GM19372 (cell line): ENCODE results near the gene CFAP92.

Experiments
- ATAC-seq: cut with Tn5 transposase; IDR thresholded peaks from one replicate; pipeline ENCODE4 v1.9.1; 2021; ENCODE audit warnings: mild to moderate bottlenecking, low read depth, moderate library complexity; ENCODE audit not compliant: unreplicated experiment

CFAP92 gene

DNA sequence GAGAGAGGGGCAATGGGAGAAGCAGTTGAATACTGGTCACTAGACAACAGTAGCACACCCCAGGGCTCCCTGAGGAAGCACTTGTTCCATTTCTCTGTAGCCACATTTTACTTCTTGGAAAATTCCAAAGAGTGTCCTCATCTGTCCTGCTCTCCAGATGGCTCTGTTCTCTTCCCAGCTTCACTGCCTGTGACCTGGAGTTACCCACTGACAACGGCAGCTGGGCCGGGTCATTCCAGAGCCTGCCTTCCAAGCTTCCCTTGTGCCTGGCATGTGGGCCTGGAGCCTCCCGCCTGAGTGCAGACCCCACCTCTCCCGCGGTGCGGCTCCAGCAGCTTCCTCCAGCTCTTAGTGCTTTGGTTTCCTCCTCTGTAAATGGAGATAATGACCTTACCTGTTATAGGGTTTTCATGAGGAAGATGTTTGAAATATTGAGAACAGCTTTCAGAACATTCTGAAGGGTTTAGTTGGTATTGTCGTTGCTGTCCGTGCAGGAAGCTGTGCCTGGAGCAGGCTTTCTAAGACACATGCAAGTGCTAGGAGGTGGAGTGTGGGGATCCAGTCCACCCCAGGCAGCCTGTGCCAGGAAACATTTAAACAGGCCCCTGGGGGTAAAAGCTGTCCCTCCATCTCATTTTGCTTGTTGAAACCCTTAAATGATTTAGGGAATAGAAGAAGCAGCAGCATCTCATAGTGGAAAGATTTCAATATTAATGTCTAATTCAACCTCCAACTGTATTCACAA, 32.0 kb upstream of the CFAP92 start:
- no peak for ATAC-seq

DNA sequence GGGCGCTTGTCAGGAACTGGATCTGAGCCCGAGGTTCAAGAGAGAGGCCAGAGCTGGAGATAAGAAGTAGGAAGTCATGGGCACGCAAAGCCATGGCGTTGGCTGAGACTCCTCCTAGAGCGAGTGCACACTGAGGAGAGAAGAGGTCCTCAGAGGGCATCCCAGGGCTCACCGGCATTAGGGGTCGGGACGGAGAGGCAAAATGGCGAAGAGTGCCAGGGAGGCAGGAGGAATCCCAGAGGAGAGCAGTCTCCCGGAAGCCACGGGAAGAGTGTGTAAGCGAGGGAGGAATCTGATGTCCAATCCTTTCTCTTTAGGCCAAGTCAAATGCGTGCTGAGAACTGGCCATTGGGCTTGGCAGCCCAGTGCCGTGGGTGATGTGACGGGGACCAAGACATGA, 31.2 kb upstream of the CFAP92 start:
- no peak for ATAC-seq

DNA sequence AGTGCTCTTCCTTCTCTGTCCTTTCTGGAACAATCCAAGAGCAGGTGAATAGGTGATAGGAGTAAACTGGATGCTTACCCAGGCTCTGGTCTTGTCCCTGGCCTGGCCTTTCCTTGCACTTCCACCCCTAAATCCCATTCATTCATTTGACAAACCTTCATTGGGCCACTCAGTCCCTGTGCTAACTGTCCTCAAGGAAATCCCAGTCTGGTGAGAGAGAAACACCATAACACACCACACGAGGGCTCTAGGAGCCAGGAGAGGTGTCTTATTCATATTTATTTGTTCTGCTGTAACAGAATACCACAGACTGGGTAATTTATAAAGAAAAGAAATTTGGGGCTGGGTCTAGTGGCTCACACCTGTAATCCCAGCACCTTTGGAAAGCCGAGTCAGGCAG, 30.0 kb upstream of the CFAP92 start:
- ATAC-seq, result no peak

DNA sequence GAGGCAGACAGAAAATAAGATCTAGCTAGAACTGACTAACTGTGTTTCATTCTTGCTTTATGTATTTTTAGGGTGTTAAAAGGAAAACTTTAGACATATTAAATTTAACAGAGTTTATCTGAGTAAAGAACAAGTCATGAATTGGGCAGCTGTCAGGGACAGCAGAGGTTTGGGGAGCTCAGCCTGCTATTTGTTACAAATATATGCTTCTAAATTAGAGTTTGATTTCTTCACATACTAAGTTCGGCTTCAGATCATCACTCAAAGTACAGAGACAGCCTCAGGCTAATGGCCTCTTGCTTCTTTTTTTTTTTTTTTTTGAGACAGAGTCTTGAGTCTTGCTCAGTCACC, 29.1 kb upstream of the CFAP92 start:
- ATAC-seq, result no peak

DNA sequence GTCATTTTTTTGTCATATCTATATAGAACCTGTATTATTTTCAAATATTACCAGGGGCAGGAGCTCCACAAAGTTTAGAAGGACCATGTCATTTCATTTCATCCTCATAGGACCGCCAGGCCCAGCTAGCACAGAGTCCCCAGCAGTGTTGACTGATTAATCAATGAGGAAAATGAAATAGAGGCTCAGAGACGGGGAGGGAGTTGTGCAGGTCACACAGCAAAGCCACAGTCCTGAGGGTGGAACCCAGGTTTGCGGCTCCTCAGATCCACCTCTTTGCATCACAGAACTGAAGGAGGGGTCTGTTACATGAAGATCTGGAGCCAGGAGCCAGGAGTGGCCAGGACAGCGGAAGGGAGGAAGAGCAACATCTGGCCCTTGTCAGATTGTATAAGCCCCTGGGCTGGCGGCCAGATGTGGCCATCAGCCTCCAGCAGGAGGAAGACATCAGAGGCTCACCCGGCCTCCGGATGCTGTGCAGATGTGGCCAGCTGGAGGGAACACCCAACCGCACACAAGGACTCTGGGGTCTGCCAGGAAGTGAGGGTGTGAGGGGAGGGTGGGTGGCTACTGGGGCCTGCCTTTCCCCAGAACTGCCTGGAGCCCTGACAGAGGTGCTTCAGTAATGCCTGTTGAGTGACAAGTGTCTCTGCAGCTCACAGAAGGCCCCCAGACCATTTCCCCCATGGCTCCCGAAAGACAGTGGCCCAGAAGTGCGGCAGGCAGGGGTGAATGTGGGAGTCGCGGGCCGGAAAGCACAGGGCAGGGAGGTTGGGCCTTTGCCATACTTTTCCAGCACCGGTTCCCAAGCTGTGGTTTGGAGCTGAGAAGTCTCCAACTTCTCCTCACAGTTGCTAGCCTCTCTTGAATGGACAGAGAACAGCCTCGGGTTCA, 28.5 kb upstream of the CFAP92 start:
- ATAC-seq, result no peak

DNA sequence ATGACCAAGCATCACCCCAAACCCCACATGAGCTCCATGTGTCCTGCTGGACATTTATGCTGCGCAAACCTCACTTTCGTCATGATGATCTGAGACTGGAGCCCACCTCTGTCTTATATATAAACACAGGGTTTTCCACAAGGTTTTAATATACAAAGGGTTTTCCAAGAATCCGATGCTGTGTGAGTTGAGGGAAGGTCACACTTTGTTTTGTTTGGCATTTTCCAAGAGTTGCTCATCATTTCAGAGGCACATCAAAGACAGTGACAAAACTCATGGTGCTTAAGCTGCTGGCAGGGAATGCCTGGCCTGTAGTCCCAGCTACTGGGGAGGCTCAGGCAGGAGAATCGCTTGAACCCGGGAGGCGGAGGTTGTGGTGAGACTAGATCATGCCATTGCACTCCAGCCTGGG, 27.3 kb upstream of the CFAP92 start:
- no peak for ATAC-seq

DNA sequence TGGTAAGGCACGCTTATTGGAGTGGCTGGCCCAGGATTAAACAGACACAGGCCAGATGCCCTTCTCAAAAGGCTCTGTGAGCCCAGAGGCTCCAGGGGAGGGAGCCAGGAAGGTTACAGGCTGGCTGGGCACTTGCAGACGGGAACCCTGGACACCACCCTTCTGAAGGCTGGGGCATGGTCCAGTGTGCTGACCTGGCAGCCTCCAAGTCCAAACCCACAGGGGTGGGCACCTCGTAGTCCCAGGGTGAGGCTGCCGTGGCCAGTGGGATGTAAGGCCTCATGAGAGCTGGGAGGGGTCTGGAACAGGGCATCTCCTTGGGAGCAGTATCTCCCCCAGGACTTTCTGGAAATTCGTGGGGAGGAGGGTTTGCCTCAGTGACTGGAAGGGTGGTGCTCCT, 26.8 kb upstream of the CFAP92 start:
- no peak for ATAC-seq

DNA sequence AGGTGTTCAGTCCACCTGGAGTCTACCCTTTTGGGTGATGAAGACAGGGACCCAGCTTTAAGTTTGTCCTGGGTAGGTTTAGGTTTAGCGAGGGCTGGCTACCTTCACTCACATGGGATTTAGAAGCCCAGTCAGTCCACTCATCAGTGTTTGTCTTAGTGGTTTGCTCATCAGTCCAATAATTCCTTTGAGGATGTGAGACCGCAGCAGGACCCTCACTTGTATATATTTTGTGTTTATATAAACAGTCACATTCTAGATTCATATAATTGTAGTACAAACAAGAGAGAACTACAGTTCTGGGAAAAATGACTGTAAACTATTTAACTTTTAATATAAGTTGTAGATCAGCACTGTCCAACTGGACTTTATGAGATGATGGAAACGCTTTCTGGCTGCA, 25.4 kb upstream of the CFAP92 start:
- ATAC-seq, result no peak

DNA sequence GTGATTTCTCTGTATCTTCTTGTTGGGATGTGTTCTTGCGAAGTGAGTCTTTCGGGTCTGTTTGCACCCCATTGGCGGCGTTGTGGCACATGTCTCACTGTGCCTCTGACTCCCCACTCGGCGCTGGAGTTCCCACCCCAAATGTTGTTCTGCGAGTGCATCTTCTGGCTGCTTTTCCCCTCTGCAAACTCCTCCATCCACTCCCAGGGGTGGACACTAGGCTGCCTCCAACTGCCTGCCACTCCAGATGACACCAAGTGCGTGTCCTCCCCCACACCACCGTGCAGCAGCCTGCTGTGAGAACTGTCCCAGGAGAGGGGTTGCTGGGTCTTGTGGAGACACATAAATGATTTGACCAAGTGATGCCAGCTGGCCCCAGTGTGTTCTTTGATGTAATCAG, 24.9 kb upstream of the CFAP92 start:
- ATAC-seq, result no peak

DNA sequence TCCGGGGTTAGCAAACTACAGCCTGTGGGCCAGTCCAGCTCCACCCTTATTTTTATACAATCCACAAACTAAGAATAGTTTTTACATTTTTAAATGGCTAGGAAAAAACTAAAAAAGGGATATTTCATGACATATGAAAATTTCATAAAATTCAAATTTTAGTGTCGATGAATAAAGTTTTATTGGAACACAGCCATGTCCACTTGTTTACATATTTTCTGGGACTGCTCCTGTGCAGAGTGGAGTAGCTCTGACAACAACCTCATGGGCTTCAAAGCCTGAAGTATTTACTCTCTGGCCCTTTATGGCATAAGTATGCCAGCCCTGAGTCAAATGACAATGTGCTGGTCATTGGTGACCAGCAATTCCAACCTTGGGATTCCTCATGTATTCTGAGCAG, 24.4 kb upstream of the CFAP92 start:
- no peak for ATAC-seq

DNA sequence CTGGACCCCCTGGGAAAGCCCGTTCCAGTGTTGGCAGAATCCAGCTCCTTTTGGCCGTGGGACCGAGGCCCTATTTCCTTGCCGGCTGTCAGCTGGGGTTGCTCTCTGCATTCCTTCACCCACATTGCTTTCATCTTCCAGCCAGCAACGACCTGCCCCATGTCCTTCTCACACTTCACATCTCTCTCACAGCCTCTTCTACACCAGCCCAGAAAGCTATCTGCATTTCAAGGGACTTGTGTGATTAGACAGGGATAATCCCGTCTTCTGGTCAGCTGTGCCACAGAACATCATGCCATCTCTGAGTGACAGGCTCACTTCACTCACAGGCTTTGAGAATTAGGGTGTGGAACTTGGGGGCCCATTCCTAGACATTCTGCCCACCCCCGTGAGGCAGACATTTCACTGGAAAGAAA, 23.6 kb upstream of the CFAP92 start:
- ATAC-seq, result no peak

DNA sequence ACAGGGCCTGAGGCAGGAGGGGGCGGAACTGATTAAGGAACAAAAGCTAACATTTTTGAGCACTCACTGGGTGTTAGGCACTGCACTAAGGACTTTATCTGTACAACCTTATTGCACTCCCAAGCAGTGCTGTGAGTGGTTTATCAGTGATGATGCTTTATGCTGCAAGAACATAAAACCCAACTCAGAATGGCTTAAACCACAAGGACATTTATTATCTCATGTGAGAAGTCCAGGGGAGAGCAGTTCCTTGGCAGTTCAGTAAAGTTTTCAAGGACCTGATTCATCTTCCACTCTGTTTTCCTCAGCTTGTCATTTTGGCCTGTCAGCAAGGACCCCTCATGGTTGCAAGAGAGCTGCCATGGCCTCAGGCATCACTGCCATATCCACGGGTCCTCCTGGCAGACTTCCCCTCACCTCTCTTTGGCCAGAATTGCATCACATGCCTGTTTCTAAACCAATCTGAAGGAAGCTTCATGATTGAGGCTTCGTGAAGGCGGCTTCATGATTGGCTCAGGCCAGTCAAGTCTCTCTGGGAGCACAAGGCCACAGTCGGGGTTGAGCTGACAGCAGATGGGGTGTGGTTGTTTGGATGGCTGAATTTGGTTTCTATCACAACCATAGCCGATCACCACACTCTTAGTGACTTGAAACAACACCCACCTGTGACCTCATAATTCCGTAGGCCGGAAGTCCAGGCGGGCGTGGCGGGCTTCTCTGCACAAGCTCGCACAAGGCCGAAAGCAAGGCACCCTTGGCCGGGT, 23.0 kb upstream of the CFAP92 start:
- peak; percentile 53 for ATAC-seq

DNA sequence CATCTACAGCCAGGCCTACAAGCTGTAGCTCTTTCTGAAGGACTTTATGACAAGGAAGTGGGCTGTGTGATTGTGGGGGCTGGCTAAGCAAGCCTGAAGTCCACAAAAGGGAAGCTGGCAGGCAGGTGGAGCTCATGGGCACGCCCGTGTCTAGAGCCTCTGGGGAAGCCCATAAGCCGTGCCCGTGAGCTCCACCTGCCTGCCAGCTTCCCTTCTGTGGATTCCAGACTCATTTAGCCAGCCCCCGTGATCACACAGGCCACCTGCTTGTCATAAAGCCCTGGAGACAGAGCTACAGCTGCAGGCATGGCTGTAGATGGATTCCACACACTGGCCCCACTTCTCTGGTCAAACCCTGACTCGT, 22.5 kb upstream of the CFAP92 start:
- ATAC-seq, result no peak

DNA sequence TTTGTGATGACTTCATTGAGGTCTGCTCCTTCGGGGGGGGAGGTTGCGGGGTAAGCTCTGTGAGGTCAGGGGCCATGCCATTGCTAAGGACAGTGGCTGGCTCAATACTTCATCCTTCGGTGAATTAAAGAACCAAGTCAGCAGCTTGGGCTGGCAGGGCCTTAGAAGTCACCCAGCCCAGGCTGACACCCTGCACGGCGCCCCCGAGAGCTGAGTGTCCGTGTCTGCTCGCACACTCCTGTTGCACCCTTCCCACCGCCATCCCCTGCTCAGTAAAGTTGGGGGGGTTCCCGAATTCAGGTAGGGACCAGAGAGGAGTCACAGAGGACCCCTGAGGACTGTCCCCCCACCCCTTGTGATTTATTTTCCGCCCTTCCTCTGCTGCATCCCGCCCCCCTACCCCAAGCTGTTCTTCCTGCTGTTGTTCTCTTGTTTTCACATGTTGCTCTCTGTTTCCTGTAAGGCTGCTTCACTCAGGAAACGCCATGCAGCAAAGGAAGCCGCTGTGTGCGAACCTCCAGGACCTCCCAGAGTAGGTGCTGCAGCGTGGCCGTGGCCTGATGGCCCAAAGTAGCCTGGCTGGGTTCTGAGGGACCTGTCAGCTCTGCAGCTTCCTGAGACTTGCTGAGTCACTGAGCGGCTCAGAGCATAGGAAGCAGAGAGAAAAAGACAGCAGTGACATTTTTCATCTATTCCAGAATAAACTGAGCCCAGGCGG, 21.7 kb upstream of the CFAP92 start:
- no peak for ATAC-seq

DNA sequence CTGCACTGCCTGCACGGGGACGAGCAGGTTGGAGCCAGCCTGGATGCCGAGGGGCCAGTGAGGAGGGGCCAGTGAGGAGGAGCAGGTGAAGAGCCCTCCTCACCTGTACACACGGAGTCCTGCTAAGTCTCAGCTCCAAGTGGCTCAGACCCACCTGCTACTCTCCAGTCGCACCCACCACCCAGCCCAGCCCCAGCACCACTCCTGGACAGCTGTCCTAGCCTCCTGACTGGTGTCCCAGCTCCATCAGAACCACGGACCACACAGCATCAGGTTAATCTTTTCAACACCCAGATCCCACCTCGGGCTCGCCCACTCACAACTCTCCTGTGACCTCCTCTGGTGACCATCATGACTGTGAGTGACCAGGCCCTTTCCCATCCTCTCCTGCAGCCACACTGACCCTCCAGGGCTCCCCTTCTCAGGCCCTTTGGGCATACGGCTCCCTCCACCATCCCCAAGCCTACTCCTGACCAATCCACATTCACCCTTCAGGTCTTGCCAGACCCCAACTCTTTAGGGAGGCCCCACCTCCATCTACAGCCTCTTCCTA, 21.0 kb upstream of the CFAP92 start:
- no peak for ATAC-seq

DNA sequence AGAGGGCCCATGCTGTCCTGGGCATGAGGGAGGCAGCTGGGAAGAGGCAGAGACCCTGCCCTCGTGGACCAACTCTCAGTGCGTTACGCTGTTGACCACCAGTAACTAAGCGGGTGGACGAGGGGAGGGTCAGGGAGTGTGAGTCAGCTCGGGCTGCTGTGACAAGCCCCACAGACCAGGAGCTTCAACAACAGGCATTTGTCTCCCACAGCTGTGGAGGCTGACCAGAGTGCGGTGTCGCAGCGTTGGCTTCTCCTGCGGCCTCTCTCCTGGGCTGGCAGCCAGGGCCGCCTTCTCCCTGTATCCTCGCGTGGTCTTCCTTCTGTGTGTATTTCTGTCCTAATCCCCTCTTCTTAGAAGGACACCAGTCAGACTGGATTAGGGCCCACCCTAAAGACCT, 20.3 kb upstream of the CFAP92 start:
- ATAC-seq, result no peak

DNA sequence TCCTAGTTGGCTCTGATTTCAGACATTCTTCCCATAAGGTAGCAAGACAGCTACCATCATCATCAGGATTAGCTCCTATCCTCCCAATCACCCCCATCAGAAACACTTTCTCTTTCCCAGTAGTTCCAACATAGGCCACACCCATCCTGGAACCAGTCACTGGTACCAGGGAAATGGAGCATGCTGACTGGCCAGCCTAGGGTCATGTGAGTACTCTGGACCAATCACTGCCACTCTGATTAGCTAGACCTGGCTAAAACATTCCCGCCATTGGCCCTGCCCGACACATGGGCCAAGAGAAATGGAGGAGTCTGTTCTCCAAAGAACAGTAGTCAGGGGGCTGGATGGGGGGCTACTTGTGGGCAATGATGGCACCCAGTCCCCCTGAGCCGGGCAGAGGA, 19.6 kb upstream of the CFAP92 start:
- ATAC-seq, result no peak

DNA sequence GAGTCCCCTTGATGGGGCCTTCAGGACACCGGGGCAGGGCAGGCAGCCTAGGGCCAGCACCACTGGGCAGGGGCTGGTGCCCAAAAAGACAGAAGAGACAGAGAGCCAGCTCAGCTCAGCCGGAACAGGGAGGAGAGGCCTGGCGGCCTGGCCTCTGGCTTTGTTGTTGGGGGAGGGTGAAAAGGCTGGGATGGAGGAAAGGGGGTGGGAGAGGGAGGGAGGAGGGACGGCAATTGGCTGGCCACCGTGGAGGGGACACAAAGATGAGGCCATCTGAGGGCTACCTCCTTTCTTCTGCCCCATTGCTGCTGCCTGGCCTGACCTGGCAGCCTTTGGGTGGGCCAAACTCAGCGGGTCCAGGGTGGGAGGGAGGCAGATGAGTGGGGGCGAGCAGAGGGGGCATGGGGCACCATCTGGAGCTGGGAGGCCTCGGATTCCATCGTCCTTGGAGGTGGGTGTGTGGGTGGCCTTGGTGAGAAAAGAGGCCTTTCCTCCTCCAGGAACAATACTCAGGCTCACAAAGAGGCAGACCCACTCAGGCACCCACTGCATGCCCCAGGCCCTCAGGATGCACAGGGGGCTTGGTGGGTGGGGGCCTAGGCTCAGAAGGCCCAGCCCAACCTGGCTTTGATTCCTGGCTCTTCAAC, 16.6 kb upstream of the CFAP92 start:
- no peak for ATAC-seq

DNA sequence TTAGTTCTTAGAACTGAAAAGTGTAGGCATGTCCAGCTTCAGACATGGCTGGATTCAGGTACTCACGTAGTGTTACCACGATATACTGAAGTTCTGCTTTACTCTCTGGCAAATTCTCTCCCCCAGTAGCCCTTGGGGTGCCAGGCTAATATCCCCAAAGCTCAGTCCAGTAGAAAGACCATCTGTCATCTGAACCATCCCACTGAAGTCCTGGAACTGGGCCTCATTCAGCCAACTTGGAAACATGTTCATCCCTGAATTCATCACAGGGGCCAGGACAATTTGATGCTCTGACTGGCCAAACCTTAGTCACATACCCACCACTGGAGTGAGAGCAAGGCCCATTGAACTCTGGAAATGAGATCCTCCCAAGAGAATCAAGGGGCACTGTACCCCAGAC, 15.4 kb upstream of the CFAP92 start:
- ATAC-seq, result no peak

DNA sequence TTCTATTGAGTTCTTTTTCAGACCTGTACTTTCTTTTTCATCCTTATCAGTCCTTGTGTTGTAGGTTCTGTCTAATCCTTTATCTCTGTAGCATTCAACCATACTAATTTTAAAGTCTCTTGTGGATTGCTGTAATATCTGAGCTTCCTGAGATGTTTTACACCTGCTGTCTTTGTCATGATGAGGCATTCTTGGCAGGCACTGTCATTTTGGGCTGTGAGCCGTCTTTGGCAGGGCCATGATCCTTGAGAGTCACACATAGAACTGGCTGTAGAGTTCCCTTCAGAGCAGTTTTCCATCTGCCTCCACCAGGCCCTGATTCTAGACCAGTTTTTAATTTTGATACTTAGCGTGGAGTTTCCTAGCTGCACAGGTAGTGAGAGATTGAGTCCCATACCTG, 13.9 kb upstream of the CFAP92 start:
- ATAC-seq, result no peak
